Activated naive CD4-positive, alpha-beta T cell treated with anti-CD3 and anti-CD28 coated beads, Interleukin-2, amount 50 U/mL, for 72 hours (primary cell): ENCODE measurements around the gene SAMD14. TPM values are rescaled to one million over a fixed set of nuclear protein-coding genes. Genes with fewer than 3 reads are reported as not detected.

Experiments
- ATAC-seq, 2 donors: fragments of 150-1000 bp; cut with Tn5 transposase; 2 replicates each; pipeline ENCODE4 v1.10.0; 2021; ENCODE audit warnings: mild to moderate bottlenecking in 2 of 2, moderate library complexity in 2 of 2
- DNase-seq, 2 donors: peaks; one replicate each; pipeline ENCODE4 v3.0.0; 2021 to 2022; ENCODE audit warnings: low spot score in 2 of 2
- H3K27ac Mint-ChIP-seq, 2 donors: one replicate each; pipeline ENCODE4 v1.8.0; 2022; ENCODE audit warnings: mild to moderate bottlenecking in 2 of 2, mixed read lengths in 2 of 2
- H3K36me3 Mint-ChIP-seq, 2 donors: one replicate each; pipeline ENCODE4 v1.8.0; 2022; ENCODE audit warnings: mixed read lengths in 2 of 2
- H3K9me3 Mint-ChIP-seq, 2 donors: one replicate each; pipeline ENCODE4 v1.8.0; 2022; ENCODE audit warnings: mixed read lengths in 2 of 2
- total RNA-seq, 2 donors: library from RNA; stranded (reverse); gene quantifications; one replicate each; pipeline ENCODE4 v1.2.3, GENCODE V29; 2022

The SAMD14 gene
- total RNA-seq, 2 donors from 2014 or later: 1.3 to 4.4 TPM

DNA sequence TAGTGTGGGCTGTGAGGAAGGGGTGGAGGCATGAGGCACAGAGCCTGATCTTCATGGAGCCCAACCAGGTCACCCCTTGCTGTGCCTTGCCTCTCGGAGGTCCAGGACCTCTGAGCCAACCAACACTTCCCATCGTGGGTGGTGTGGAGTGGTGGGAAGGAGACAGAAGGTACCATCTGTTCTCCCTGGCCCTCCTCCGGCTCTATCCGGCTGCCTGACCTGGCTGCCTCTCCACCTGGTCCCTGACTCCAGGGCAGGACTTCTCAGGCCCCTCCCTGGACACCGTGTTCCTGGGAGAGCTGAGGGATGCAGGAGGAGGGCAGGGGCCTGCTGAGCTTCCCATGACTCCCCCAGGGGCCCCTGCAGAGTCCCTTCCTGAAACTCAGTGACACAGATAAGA, 31.0 kb downstream of the SAMD14 start:
- peaks cover 0 to 5% of the 10 kb centered on the region in 2 donors for H3K36me3 Mint-ChIP-seq
- ATAC-seq: no peak
- no peaks in the 10 kb centered on the region for H3K9me3 Mint-ChIP-seq
- DNase-seq: no peak
- no peak overlapping the region for H3K27ac Mint-ChIP-seq

DNA sequence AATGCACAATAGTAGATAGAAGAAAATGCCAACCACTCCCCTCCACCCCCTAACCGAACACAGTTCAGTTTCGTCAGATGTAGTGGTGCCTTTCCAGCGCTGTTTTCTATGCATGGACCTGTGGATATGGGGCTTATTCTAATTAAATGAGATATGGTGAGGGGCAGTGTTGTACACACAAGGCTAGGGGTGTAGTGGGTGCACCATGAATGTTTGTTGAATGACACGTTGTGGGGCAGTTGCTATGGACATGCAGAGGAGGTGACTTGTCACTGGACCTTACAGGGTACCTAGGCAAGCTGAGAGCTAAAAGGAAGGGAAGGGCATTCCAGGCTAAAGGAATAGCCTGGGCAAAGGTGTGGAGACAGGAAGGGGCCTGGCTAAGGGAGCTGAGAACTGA, 31.4 kb downstream of the SAMD14 start:
- Mint-ChIP-seq H3K9me3 (no peaks in the 10 kb centered on the region), H3K27ac (no peak overlapping the region), H3K36me3 (peaks cover 0 to 5% of the 10 kb centered on the region in 2 donors)
- no peak for ATAC-seq
- no peak for DNase-seq

DNA sequence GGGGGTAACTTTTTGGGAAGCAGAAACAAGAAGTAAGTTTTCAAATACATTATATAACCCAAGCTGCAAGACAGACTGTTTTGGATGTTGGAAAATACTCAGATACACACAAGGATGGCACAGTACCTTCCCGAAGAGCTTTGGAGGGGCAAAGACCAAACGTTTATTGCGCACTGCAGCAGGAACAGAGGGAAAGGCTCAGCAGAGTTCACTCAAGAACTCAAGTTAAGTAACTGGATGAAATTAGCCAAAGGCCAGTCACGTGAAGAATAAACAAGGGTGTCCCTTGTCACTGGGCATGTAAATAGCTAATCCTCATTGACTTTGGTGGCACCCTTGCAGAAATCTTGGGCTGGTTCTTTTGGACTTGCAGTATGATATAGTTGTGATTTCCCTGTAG, 32.0 kb downstream of the SAMD14 start:
- H3K27ac Mint-ChIP-seq: no peak overlapping the region
- no peaks in the 10 kb centered on the region for H3K9me3 Mint-ChIP-seq
- ATAC-seq (no peak), DNase-seq (no peak)
- H3K36me3 Mint-ChIP-seq: peaks cover 0 to 5% of the 10 kb centered on the region in 2 donors

DNA sequence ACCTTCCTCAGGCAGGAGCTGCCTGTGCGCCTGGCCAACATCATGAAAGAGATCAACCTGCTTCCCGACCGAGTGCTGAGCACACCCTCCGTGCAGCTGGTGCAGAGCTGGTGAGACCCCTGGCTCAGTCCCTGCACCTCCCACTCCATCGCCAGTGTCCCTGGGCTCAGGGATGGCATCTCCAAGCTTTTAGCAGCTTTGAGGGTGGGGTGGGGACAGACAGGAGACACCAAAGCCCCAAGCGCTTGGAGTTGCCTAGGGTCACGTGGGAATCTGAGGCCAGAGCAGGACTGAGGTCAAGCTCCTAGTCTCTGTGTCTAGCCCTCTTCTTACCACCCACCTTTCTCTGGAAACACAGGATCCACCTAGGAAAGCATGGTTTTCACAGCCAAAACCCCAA, 32.5 kb downstream of the SAMD14 start:
- no peak for DNase-seq
- no peaks in the 10 kb centered on the region for H3K9me3 Mint-ChIP-seq
- H3K27ac Mint-ChIP-seq: no peak overlapping the region
- ATAC-seq: no peak
- peaks cover 0 to 5% of the 10 kb centered on the region in 2 donors for H3K36me3 Mint-ChIP-seq

DNA sequence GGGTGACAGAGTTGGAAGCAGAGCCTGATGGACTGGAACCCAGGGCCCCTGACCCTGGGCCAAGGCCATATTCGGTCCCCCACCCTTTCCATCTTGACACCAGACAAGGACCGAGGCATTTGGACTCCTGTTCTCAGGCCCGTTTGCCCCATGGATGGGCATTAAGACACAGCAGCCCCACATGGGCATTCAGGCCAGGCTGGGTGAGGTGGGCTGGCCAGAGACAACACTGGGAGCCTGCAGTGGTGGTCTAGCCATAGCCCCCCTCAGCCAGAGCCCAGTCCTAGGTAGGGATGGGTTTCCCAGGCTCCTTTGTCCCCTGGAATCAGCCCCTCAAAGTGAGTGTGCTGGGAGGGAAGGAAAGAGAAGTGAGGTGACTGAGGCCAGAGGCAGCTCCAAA, 33.2 kb downstream of the SAMD14 start:
- Mint-ChIP-seq H3K36me3 (peaks cover 0 to 5% of the 10 kb centered on the region in 2 donors), H3K9me3 (no peaks in the 10 kb centered on the region), H3K27ac (peak overlapping the region; percentile 23 to 94)
- DNase-seq: no peak
- no peak for ATAC-seq

DNA sequence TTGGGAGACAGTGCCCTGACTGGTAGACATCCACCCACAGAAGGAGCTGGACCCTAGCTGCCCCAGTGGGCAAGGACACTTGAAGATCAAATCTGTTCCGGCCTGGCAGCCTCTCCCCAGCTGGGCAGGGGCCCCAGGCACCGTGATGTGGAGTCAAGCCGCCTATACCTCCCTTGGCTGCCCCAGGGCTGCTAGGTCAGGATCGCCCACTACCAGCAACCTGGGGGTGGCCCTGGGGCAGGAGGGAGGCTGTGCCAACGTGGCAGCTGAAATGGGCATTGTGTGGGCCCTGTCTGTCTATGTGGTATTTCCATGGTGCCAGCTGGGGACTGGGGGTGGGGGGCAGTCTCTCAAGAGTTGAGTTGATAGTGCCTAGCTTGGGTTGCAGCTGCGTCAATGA, 33.9 kb downstream of the SAMD14 start:
- Mint-ChIP-seq H3K36me3 (peaks cover 0 to 5% of the 10 kb centered on the region in 2 donors), H3K27ac (peak overlapping the region; percentile 79 to 94), H3K9me3 (no peaks in the 10 kb centered on the region)
- no peak for ATAC-seq
- DNase-seq: no peak

DNA sequence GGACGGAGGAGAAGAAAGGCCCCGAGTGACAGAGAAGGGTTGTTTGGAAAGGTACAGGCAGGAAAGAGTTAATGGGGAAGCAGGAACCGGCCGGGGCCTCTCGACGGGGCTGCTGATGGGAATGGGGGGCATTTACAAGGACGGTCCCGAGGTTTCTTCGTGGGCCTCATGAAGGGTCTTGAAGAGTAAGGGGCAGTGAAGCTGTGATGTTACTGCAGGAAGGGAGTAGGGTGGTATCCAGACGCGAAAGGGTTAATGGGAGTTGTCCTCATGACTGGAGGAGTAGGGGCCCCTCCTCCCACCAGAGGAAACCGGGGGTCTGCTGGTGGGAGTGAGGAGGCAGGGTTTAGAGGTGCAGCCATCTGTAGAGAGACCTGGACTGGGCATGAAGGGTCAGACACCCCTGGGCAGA, 34.3 kb downstream of the SAMD14 start:
- peaks cover 0 to 5% of the 10 kb centered on the region in 2 donors for H3K36me3 Mint-ChIP-seq
- ATAC-seq: no peak
- no peaks in the 10 kb centered on the region for H3K9me3 Mint-ChIP-seq
- no peak for DNase-seq
- H3K27ac Mint-ChIP-seq: peak overlapping the region; percentile 79 to 94

DNA sequence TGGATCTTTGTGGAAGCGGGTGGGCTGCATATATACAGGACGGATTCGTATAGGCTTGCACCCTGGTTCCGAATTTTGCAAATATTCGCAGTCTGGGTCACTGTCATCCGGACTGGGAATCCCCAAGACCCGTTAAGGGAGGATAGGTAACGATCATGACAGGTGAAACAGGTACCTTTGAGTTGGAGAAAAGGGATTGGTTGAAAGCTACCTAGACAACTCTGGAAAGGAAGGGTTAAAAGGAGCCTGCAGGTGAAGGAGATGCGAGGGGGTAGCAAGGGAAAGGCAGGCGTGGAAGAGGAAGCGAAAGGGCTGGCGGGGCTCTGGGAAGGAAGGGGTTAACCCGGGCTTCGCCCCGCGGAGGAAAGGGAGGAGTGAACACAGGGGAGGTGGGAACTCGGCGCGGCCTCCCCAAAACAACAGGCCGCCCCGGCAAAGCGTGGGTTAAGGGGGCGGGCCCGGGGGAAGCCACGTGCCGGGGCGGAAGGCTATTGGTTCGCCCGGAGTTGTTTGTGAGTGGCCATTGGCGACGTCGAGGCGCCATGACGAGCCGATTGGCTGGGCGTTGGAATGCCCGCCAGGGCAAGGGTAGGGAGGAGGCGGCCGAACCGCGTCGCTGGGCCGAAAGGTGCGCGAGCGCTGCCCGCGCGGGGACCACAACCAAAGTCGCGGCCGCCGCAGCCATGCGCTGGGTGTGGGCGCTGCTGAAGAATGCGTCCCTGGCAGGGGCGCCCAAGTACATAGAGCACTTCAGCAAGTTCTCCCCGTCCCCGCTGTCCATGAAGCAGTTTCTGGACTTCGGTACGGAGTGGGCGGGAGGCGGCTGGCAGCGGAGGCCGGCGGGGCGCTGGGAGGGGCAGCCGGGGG, 35.0 kb downstream of the SAMD14 start, which contains the start of gene PDK2:
PDK2 (plus strand) TSS at position 599 of the 867 bp plus-strand sequence; CDS start at position 684, 85 bp downstream.
- ATAC-seq: peak; percentile 95 to 97
- Mint-ChIP-seq H3K9me3 (no peaks in the 10 kb centered on the region), H3K36me3 (peaks cover 0 to 5% of the 10 kb centered on the region in 2 donors), H3K27ac (peak within 1 kb of the TSS; percentile 79 to 94)
- DNase-seq: peak; percentile 94 to 97

DNA sequence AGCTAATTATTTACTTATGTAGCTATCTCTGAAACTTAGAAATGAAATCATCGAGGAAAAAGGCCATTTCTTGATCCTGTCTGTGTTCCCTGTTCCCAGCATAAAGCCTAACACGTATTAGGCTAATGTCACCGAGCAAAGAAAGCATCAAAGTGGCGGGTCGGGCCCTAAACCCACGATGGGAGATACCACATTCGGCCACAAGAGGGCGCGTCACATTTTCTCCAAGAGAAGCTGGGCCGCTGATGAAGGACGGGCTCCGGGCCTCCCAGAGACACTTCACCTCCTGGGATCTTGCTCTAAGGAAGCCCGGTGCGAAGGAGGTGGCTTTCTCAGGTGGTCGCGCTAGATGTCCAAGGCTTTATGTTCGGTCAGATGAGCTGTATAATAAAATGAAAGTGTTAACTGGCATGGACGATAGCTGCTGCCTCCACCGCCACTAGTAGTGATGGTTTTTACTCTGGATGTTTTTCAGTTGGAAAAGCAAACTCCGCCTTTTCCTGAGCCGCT, 35.7 kb downstream of the SAMD14 start:
- peak; percentile 86 to 93 for DNase-seq
- ATAC-seq: peak; percentile 54 to 55
- peaks cover 0 to 5% of the 10 kb centered on the region in 2 donors for H3K36me3 Mint-ChIP-seq
- peak overlapping the region; percentile 79 to 94 for H3K27ac Mint-ChIP-seq
- no peaks in the 10 kb centered on the region for H3K9me3 Mint-ChIP-seq

DNA sequence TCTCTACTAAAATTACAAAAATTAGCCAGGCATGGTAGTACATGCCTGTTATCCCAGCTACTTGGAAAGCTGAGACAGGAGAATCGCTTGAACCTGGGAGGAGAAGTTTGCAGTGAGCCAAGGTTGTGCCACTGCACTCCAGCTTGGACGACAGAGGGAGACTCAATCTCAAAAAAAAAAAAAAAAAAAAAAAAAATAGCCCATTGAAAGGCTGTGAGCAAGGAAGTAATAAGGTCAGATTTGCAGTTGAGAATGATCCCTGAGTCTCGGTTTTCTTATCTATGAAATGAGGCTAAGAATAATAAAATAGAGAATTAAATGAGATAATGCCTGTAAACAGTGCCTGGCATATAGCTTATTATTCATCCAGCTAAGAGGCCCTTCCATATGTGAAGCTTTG, 36.2 kb downstream of the SAMD14 start:
- Mint-ChIP-seq H3K27ac (no peak overlapping the region), H3K36me3 (peaks cover 0 to 5% of the 10 kb centered on the region in 2 donors), H3K9me3 (no peaks in the 10 kb centered on the region)
- no peak for DNase-seq
- no peak for ATAC-seq

DNA sequence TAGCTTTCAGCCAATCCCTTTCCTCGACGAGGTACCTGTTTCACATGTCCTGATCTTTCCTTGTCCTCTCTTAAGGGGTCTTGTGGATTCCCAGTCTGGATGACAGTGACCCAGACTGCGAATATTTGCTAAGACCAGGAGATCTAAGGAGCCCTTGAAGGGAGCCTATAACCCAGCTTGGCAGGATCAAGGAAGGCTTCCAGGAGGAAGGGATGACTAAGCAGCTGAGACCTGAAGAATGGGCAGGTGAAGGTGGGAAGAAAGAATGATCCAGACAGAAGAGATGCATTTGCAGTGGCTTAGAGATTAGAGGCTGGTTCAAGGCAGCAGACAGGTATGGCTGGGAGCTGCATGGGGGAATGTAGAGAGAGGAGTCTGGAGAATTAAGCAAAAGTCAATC, 36.7 kb downstream of the SAMD14 start:
- Mint-ChIP-seq H3K36me3 (peaks cover 0 to 5% of the 10 kb centered on the region in 2 donors), H3K27ac (peak overlapping the region in 1 of 2 donors; percentile 23), H3K9me3 (no peaks in the 10 kb centered on the region)
- DNase-seq: no peak
- no peak for ATAC-seq

DNA sequence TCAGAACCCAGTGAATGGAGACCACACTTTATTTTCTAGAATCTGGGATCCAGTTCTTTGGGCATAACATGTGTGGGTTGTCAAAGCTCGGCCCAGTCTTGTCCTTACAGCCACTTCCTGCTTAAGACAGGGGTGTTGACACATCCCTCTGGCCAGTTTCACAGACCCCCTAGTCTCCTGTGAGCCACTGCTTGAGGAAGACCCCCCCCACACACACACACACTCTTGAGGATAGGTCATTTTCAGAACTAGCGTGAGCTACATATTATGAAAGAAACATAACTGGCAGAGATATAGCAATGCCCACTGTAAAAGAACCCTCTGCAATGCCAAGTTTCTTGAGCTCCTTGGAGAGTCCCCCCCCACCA, 38.1 kb downstream of the SAMD14 start:
- Mint-ChIP-seq H3K36me3 (peaks cover 0 to 5% of the 10 kb centered on the region in 2 donors), H3K9me3 (no peaks in the 10 kb centered on the region), H3K27ac (peak overlapping the region in 1 of 2 donors; percentile 31)
- DNase-seq (no peak), ATAC-seq (no peak)

DNA sequence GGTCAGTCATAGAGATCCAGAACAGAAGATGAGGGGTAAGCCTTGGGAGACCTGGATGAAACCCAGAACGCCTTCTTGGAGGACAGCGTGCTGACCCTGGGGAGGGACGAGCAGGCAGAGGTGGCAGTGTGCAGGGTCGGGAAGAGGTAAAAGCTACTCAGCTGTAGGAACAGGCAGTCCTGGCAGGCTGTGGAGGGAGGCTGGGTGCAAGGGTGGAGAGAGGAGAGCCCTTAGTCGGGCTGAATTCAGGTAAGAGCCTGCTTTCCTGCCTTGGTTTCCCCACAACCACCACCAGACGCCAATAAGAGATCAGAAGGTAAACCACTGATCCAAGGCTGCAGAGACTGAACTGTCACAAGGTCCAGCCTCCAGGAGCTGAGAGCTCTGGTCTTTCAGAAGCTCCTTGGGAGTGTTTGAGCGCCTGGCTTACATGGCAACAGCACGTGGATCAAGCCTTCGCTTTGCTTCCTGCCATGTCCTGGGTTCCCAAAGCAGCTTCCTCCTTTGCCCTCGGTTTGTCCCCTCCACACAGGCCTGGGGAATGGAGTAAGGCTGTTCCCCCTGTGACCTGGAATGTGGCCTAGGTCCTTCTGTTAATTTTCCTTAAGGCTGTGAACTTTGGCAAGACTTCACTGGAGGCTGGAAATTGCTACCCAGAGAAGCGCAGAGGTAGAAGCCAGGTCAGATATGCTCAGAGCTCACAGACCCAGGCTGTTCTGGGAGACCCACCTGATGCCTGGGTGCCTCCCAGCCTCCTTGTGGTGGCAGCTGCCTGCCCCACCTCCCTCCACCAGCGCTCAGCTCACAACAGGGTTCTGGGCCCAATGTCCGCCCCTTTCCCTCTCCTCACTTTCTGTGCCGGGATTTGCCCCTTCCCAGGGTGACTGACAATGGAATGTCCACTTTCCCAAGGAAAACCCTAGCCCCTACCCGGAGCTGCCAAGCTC, 38.7 kb downstream of the SAMD14 start:
- Mint-ChIP-seq H3K27ac (peak overlapping the region in 1 of 2 donors; percentile 31), H3K9me3 (no peaks in the 10 kb centered on the region), H3K36me3 (peaks cover 0 to 5% of the 10 kb centered on the region in 2 donors)
- ATAC-seq (no peak), DNase-seq (no peak)

DNA sequence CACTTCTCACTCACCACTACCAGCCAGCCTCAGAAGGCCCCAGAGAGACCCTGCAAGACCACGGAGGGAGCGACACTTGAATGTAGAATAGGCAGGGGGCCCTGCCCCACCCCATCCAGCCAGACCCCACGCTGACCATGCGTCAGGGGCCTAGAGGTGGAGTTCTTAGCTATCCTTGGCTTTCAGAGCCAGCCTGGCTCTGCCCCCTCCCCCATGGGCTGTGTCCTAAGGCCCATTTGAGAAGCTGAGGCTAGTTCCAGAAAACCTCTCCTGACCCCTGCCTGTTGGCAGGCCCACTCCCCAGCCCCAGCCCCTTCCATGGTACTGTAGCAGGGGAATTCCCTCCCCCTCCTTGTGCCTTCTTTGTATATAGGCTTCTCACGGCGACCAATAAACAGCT, 39.9 kb downstream of the SAMD14 start:
- H3K9me3 Mint-ChIP-seq: no peaks in the 10 kb centered on the region
- DNase-seq (no peak), ATAC-seq (no peak)
- peaks cover 0 to under 1% of the 10 kb centered on the region in 2 donors for H3K36me3 Mint-ChIP-seq
- no peak overlapping the region for H3K27ac Mint-ChIP-seq

DNA sequence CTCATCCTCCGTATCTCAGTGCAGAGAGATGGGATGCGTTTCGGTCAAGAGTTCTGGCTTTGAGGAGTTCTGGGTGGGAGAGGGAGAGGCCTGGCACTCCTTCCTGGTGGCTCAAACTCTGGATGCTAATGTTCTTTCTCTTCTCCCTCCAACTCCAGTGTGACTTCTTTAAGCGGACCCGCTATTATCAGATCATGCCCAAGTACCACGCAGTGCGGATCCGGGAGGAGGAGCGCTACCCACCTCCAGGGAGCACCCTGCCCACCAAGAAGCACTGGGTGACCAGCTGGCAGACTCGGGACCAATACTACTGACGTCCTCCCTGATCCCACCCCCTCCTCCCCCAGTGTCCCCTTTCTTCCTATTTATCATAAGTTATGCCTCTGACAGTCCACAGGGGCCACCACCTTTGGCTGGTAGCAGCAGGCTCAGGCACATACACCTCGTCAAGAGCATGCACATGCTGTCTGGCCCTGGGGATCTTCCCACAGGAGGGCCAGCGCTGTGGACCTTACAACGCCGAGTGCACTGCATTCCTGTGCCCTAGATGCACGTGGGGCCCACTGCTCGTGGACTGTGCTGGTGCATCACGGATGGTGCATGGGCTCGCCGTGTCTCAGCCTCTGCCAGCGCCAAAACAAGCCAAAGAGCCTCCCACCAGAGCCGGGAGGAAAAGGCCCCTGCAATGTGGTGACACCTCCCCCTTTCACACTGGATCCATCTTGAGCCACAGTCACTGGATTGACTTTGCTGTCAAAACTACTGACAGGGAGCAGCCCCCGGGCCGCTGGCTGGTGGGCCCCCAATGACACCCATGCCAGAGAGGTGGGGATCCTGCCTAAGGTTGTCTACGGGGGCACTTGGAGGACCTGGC, 40.8 kb downstream of the SAMD14 start:
- Mint-ChIP-seq H3K9me3 (no peaks in the 10 kb centered on the region), H3K36me3 (no peaks in the 10 kb centered on the region), H3K27ac (no peak overlapping the region)
- DNase-seq (no peak), ATAC-seq (no peak)

DNA sequence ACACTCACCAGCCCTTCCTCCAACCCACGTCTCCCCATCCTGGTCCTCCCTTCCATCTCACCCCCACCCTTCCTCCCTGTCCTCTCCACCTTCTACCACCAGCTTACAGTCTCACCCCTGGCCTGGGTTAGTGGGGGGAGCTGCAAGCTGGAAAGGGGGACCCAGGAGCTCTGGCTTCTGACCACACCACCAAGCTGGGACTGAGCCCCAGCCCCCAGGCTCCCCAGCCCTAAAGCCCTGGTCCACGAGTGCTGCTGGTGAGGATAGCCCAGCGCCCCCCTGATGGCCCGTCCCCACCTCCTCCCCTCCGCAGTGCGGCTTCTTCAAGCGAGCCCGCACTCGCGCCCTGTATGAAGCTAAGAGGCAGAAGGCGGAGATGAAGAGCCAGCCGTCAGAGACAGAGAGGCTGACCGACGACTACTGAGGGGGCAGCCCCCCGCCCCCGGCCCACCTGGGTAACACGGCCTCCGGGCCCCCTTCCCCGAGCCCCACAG, 42.0 kb downstream of the SAMD14 start:
- no peaks in the 10 kb centered on the region for H3K9me3 Mint-ChIP-seq
- H3K36me3 Mint-ChIP-seq: no peaks in the 10 kb centered on the region
- no peak for ATAC-seq
- no peak for DNase-seq
- no peak overlapping the region for H3K27ac Mint-ChIP-seq
